Caco-2 (cell line): ENCODE results near the gene CALCB. TPM values are rescaled to one million over a fixed set of nuclear protein-coding genes. Genes with fewer than 3 reads are reported as not detected.
"Not testable (repeated sequence)": the region's sequence is repeated elsewhere in the genome, so short reads cannot be mapped to it uniquely, and the experiment has no call there.

Experiments
- BruUV-seq: library from RNA; stranded (reverse); fragments of 400-500 nt; replicated peaks from 2 replicates; lab custom pipeline; 2021; lab: Mats Ljungman, UMichigan
- CTCF ChIA-PET: fragments of 300-600 bp; sonication (Branson Sonifier 250); formaldehyde crosslinking; loops from one replicate; lab custom pipeline; 2022; ENCODE audit warnings: antibody characterized with exemption; lab: Charles Lee
- POLR2A ChIA-PET: fragments of 300-600 bp; sonication (Branson Sonifier 250); formaldehyde crosslinking; loops from one replicate; lab custom pipeline; 2022; ENCODE audit warnings: antibody characterized with exemption; lab: Charles Lee
- DNase-seq, 2 experiments: peaks; one replicate each; pipeline versions ENCODE4 v3.0.0 to v3.0.0-alpha.2; 2020 to 2022
- H3K27me3 ChIP-seq: replicated peaks from 2 replicates; pipeline ENCODE4 v1.6.0; 2011; ENCODE audit warnings: low read length; ENCODE audit not compliant: control insufficient read depth, insufficient read depth
- H3K36me3 ChIP-seq: 2 replicates; pipeline ENCODE4 v1.5.1; 2011; ENCODE audit warnings: low read length; ENCODE audit not compliant: control insufficient read depth, insufficient read depth
- H3K4me1 ChIP-seq: fragments of 250-450 bp; sonication (Bioruptor Pico); 2 replicates; pipeline ENCODE4 v1.5.1; 2020; ENCODE audit warnings: mild to moderate bottlenecking
- H3K4me3 ChIP-seq: 2 replicates; pipeline ENCODE4 v1.5.1; 2011; ENCODE audit warnings: low read depth, mild to moderate bottlenecking, control low read depth, low read length
- H3K9me3 ChIP-seq: fragments of 250-450 bp; sonication (Bioruptor Pico); 2 replicates; pipeline ENCODE4 v1.5.1; 2020; ENCODE audit warnings: mild to moderate bottlenecking, moderate library complexity
- H3K27ac Mint-ChIP-seq: one replicate; pipeline ENCODE4 v1.8.0; 2022; ENCODE audit warnings: mixed read lengths; ENCODE audit not compliant: unreplicated experiment
- H3K27me3 Mint-ChIP-seq: one replicate; pipeline ENCODE4 v1.8.0; 2022; ENCODE audit warnings: mixed read lengths; ENCODE audit not compliant: insufficient read depth, unreplicated experiment
- H3K36me3 Mint-ChIP-seq: one replicate; pipeline ENCODE4 v1.8.0; 2022; ENCODE audit warnings: mild to moderate bottlenecking, mixed read lengths; ENCODE audit not compliant: insufficient read depth, unreplicated experiment
- H3K4me1 Mint-ChIP-seq: one replicate; pipeline ENCODE4 v1.8.0; 2022; ENCODE audit warnings: low read depth, mixed read lengths; ENCODE audit not compliant: unreplicated experiment
- H3K4me3 Mint-ChIP-seq: one replicate; pipeline ENCODE4 v1.8.0; 2022; ENCODE audit warnings: mild to moderate bottlenecking, moderate library complexity, mixed read lengths; ENCODE audit not compliant: unreplicated experiment
- H3K9me3 Mint-ChIP-seq: one replicate; pipeline ENCODE4 v1.8.0; 2022; ENCODE audit warnings: mixed read lengths; ENCODE audit not compliant: unreplicated experiment
- intact Hi-C: fragments of 100-400 bp; cut with micrococcal nuclease; formaldehyde crosslinking; loops from one replicate; pipeline ENCODE4 v1.10.0; 2022; ENCODE audit not compliant: unreplicated experiment
- total RNA-seq: library from RNA; stranded (reverse); gene quantifications from 2 replicates; pipeline ENCODE4 v1.2.3, GENCODE V29; 2022
- TF ChIP-seq, protein P1 (sequence below), 2 experiments: fragments of 200-600 bp in 1 of 2; IDR thresholded peaks; 1 replicate in 1 of 2; 2 replicates in 1 of 2; pipeline versions ENCODE4 v1.5.1 to v1.8.0; 2011 to 2022; ENCODE audit warnings: antibody characterized with exemption in 1 of 2, control low read depth in 1 of 2, inconsistent platforms in 1 of 2, low read depth in 1 of 2, low read length in 1 of 2, mild to moderate bottlenecking in 1 of 2, moderate library complexity in 1 of 2; ENCODE audit not compliant: insufficient read depth in 1 of 2, severe bottlenecking in 1 of 2, unreplicated experiment in 1 of 2

Gene CALCB
- total RNA-seq, 1 experiment from 2014 or later, result not detected

DNA sequence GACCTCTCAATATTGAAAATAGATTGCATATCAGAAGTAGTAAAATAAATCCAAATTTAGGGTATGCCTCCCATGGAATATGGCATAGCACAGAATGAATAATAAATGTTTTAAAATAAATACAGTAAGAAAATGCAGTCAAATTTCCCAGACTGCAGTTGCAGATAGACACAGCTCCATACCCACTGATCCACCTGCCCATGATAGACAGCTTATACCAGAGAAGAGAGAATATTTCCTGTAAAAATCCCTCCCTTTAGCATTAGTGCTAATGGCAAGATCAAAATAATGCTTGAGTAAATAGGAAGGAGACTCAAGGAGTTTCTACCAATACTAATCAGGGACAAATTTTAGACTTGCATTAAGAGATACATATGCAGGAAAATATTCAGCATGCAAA, 45.0 kb upstream of the CALCB start:
- CTCF ChIA-PET, result no interaction called here
- no peaks in the 10 kb centered on the region for H3K36me3 ChIP-seq
- Mint-ChIP-seq H3K4me1 (no peaks in the 10 kb centered on the region), H3K4me3 (no peak overlapping the region), H3K9me3 (no peaks in the 10 kb centered on the region), H3K27ac (no peak overlapping the region), H3K27me3 (peaks cover 19% of the 10 kb centered on the region), H3K36me3 (no peaks in the 10 kb centered on the region)
- TF ChIP-seq, protein P1, sequence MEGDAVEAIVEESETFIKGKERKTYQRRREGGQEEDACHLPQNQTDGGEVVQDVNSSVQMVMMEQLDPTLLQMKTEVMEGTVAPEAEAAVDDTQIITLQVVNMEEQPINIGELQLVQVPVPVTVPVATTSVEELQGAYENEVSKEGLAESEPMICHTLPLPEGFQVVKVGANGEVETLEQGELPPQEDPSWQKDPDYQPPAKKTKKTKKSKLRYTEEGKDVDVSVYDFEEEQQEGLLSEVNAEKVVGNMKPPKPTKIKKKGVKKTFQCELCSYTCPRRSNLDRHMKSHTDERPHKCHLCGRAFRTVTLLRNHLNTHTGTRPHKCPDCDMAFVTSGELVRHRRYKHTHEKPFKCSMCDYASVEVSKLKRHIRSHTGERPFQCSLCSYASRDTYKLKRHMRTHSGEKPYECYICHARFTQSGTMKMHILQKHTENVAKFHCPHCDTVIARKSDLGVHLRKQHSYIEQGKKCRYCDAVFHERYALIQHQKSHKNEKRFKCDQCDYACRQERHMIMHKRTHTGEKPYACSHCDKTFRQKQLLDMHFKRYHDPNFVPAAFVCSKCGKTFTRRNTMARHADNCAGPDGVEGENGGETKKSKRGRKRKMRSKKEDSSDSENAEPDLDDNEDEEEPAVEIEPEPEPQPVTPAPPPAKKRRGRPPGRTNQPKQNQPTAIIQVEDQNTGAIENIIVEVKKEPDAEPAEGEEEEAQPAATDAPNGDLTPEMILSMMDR (IDR thresholded peaks at IDR 0.05; ENCODE audit: insufficient read depth in 1 of 2, low read depth in 1 of 2, low read length in 1 of 2, severe bottlenecking in 1 of 2, unreplicated experiment in 1 of 2), result no peak
- no TSS peak for BruUV-seq
- DNase-seq, result no peak
- peaks cover 6% of the 10 kb centered on the region; the same call in 1 of the 2 replicates for H3K9me3 ChIP-seq
- POLR2A ChIA-PET, result no interaction called here
- H3K27me3 ChIP-seq, result no peaks in the 10 kb centered on the region
- H3K4me1 ChIP-seq, result no peaks in the 10 kb centered on the region
- intact Hi-C loops, result no loop called here
- no peak overlapping the region for H3K4me3 ChIP-seq

DNA sequence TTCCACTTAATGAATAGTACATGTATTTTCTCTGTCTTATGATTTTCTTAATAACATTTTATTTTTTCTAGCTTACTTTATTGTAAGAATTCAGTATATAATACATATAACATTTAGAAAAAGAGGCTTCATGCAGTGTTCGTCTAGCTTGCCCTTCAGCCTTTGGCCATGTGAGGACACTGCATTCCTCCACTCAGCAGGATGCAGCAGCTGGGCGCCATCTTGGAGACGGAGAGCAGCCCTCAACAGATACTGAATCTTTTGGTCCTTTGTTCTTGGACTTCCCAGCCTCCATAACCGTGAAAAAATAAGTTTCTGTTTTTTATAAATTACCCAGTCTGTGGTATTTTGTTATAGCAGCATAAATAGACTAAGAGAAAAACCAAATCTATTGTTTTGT, 41.4 kb upstream of the CALCB start:
- DNase-seq, intact Hi-C loops, H3K36me3 ChIP-seq, H3K9me3 Mint-ChIP-seq, H3K4me3 Mint-ChIP-seq, H3K9me3 ChIP-seq, H3K27me3 ChIP-seq, H3K4me1 ChIP-seq, BruUV-seq, H3K4me3 ChIP-seq, H3K27ac Mint-ChIP-seq, H3K4me1 Mint-ChIP-seq, CTCF ChIA-PET, H3K36me3 Mint-ChIP-seq, POLR2A ChIA-PET: not testable (repeated sequence)
- peaks cover 15% of the 10 kb centered on the region for H3K27me3 Mint-ChIP-seq

DNA sequence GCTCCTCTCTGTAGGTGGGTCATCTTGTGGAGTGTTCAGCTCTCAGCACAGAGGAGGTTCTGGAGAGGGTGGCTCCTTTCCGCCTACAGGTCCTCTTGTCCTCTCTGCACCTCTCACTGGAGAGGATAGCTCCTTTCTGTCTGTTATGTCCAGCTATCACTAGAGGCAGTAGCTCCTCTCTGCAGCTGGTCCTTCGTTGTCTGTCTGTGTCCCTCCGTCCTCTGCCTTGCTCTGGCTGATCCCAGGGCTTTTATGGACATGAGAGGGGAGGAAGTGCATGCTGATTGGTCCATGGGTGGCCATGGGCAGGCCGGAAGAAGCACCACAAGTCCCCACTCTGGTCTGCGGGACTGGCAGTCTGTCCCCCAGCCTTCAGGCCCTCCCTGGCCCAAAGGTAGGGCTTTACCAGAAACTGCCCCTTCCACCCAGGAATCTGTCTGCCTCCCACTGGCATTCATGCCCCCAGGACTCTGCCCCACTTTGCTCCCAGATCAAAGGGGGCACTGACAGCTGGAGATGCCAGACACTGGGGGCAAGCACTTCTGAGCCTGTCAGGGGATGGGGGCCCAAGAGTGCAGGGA, 38.6 kb upstream of the CALCB start:
- peaks cover 20% of the 10 kb centered on the region for H3K27me3 Mint-ChIP-seq
- POLR2A ChIA-PET, result no interaction called here
- intact Hi-C loops, result no loop called here

More for the DNA sequence above, 38.6 kb upstream of the CALCB start:
- H3K9me3 ChIP-seq, result no peaks in the 10 kb centered on the region
- Mint-ChIP-seq H3K36me3 (no peaks in the 10 kb centered on the region), H3K4me1 (no peaks in the 10 kb centered on the region), H3K4me3 (no peak overlapping the region), H3K9me3 (no peaks in the 10 kb centered on the region), H3K27ac (no peak overlapping the region)
- H3K27me3 ChIP-seq, result no peaks in the 10 kb centered on the region; the same call in 1 of the 2 replicates
- no peaks in the 10 kb centered on the region for H3K4me1 ChIP-seq
- no peaks in the 10 kb centered on the region for H3K36me3 ChIP-seq
- CTCF ChIA-PET, result interaction anchor here (1.7 kb wide), 1 partner anchor 40 kb away, joined by 6 read pairs; no protein-coding TSS in a partner anchor
- no TSS peak for BruUV-seq
- TF ChIP-seq, protein P1 (IDR thresholded peaks at IDR 0.05; ENCODE audit: insufficient read depth in 1 of 2, low read depth in 1 of 2, low read length in 1 of 2, severe bottlenecking in 1 of 2, unreplicated experiment in 1 of 2), result no peak
- no peak overlapping the region for H3K4me3 ChIP-seq
- DNase-seq, result peak in 1 of 2 experiments; percentile 4
